Measurements from ENCODE around the gene CCDC66.

CCDC66 gene

DNA sequence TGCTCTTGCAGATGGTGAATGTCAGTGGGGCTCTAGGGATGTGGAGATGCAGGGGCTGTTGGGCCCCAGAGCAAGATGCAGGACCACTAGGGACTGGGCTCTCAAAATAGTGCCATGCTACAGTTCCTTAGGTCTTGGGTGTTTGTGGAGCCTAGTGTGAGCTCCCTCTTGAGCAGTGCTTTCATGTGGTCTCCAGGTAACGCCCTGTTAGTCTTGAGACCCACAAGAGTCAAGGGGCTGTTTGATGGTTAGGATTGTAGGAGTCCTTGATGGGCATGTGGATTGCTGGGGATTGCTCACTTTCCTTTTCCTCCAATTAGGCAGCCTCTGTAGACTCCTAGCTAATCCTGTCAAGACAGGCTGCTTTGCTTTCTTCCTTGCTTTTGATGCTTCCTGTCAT is 56.0 kb downstream of the CCDC66 start:
- Histone ChIP-seq H3K36me3 (ENCODE audit: control insufficient read depth in 2 of 2, insufficient read depth in 1 of 2, low read length in 2 of 2) (peaks cover 16 to 70% of the 10 kb centered on the region in 2 experiments), H3K4me1 (ENCODE audit: control insufficient read depth, insufficient read depth, low read length) (0 out of 2 replicates have a peak, but pooled peaks cover 2% of the 10 kb centered on the region), H3K9me3 (ENCODE audit: control insufficient read depth, insufficient read depth, low read depth, low read length) (no peaks in the 10 kb centered on the region), H3K4me3 (ENCODE audit: low read depth, low read length) (no peak overlapping the region), H3K27ac (ENCODE audit: extremely low read depth, low read depth, low read length) (no peak overlapping the region)
- CTCF ChIA-PET, result no interaction called here
- TF ChIP-seq ZNF670 (tag by site-specific recombination; IDR thresholded peaks at IDR 0.05; ENCODE audit: low read depth) (no peak), EGR2 (tag by site-specific recombination; IDR thresholded peaks at IDR 0.05; ENCODE audit: low read depth) (no peak), TRIM28 (IDR thresholded peaks at IDR 0.05; ENCODE audit: borderline replicate concordance, low read length) (no peak), ZNF585B (tag by site-specific recombination; IDR thresholded peaks at IDR 0.05) (no peak), ZNF2 (tag by site-specific recombination; IDR thresholded peaks at IDR 0.05) (no peak), ZNF747 (tag by site-specific recombination; IDR thresholded peaks at IDR 0.05) (no peak), REPIN1 (tag by site-specific recombination; IDR thresholded peaks at IDR 0.05; ENCODE audit: low read depth) (no peak)
- TF ChIP-seq, protein P1, sequence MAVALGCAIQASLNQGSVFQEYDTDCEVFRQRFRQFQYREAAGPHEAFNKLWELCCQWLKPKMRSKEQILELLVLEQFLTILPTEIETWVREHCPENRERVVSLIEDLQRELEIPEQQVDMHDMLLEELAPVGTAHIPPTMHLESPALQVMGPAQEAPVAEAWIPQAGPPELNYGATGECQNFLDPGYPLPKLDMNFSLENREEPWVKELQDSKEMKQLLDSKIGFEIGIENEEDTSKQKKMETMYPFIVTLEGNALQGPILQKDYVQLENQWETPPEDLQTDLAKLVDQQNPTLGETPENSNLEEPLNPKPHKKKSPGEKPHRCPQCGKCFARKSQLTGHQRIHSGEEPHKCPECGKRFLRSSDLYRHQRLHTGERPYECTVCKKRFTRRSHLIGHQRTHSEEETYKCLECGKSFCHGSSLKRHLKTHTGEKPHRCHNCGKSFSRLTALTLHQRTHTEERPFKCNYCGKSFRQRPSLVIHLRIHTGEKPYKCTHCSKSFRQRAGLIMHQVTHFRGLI (tag by site-specific recombination; IDR thresholded peaks at IDR 0.05), result no peak
- TF ChIP-seq, protein P2, sequence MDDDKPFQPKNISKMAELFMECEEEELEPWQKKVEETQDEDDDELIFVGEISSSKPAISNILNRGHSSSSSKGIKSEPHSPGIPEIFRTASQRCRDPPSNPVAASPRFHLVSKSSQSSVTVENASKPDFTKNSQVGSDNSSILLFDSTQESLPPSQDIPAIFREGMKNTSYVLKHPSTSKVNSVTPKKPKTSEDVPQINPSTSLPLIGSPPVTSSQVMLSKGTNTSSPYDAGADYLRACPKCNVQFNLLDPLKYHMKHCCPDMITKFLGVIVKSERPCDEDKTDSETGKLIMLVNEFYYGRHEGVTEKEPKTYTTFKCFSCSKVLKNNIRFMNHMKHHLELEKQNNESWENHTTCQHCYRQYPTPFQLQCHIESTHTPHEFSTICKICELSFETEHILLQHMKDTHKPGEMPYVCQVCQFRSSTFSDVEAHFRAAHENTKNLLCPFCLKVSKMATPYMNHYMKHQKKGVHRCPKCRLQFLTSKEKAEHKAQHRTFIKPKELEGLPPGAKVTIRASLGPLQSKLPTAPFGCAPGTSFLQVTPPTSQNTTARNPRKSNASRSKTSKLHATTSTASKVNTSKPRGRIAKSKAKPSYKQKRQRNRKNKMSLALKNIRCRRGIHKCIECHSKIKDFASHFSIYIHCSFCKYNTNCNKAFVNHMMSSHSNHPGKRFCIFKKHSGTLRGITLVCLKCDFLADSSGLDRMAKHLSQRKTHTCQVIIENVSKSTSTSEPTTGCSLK (tag by site-specific recombination; IDR thresholded peaks at IDR 0.05), result no peak
- TF ChIP-seq, protein P3, sequence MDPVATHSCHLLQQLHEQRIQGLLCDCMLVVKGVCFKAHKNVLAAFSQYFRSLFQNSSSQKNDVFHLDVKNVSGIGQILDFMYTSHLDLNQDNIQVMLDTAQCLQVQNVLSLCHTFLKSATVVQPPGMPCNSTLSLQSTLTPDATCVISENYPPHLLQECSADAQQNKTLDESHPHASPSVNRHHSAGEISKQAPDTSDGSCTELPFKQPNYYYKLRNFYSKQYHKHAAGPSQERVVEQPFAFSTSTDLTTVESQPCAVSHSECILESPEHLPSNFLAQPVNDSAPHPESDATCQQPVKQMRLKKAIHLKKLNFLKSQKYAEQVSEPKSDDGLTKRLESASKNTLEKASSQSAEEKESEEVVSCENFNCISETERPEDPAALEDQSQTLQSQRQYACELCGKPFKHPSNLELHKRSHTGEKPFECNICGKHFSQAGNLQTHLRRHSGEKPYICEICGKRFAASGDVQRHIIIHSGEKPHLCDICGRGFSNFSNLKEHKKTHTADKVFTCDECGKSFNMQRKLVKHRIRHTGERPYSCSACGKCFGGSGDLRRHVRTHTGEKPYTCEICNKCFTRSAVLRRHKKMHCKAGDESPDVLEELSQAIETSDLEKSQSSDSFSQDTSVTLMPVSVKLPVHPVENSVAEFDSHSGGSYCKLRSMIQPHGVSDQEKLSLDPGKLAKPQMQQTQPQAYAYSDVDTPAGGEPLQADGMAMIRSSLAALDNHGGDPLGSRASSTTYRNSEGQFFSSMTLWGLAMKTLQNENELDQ (tag by site-specific recombination; IDR thresholded peaks at IDR 0.05; ENCODE audit: low read depth), result no peak
- POLR2A ChIA-PET, result no interaction called here

DNA sequence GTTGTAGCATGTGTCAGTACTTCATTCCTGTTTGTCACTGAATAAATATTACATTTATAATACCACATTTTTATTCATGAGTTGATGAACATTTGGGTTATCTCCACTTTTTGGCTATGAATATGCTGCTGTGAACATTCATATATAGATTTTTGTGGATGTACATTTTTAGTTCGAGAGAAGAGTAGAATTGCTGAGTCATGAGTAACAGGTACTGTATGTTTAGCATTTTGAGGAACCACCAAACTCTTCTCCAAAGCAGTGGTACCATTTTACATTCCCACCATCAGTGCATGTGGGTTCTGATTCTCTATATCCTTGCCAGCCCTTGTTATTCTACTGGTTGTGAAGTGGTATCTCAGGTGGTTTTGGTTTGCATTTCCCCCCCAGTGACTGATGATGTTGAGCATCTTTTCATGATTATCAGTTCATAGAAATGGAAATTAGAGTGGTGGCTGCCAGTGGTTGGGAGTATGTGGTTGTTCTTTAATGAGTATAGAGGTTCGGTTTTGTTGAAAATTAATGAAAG is 59.6 kb downstream of the CCDC66 start:
- no peak overlapping the region for H3K4me3 ChIP-seq (ENCODE audit: low read depth, low read length)
- H3K36me3 ChIP-seq (ENCODE audit: control insufficient read depth in 2 of 2, insufficient read depth in 1 of 2, low read length in 2 of 2), result peaks cover 35 to 94% of the 10 kb centered on the region in 2 experiments
- TF ChIP-seq, protein P4, sequence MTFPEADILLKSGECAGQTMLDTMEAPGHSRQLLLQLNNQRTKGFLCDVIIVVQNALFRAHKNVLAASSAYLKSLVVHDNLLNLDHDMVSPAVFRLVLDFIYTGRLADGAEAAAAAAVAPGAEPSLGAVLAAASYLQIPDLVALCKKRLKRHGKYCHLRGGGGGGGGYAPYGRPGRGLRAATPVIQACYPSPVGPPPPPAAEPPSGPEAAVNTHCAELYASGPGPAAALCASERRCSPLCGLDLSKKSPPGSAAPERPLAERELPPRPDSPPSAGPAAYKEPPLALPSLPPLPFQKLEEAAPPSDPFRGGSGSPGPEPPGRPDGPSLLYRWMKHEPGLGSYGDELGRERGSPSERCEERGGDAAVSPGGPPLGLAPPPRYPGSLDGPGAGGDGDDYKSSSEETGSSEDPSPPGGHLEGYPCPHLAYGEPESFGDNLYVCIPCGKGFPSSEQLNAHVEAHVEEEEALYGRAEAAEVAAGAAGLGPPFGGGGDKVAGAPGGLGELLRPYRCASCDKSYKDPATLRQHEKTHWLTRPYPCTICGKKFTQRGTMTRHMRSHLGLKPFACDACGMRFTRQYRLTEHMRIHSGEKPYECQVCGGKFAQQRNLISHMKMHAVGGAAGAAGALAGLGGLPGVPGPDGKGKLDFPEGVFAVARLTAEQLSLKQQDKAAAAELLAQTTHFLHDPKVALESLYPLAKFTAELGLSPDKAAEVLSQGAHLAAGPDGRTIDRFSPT (tag by site-specific recombination; IDR thresholded peaks at IDR 0.05), result no peak
- TF ChIP-seq ZNF768 (tag by site-specific recombination; IDR thresholded peaks at IDR 0.05), result no peak
- no peak for TF ChIP-seq MYNN (tag by site-specific recombination; IDR thresholded peaks at IDR 0.05; ENCODE audit: borderline replicate concordance)
- no peak for TF ChIP-seq ZNF24 (tag by site-specific recombination; IDR thresholded peaks at IDR 0.05)
- no peak for TF ChIP-seq ZNF155 (tag by site-specific recombination; IDR thresholded peaks at IDR 0.05)
- no peak for TF ChIP-seq ZNF830 (tag by site-specific recombination; IDR thresholded peaks at IDR 0.05; ENCODE audit: low read depth)
- TF ChIP-seq, protein P5, sequence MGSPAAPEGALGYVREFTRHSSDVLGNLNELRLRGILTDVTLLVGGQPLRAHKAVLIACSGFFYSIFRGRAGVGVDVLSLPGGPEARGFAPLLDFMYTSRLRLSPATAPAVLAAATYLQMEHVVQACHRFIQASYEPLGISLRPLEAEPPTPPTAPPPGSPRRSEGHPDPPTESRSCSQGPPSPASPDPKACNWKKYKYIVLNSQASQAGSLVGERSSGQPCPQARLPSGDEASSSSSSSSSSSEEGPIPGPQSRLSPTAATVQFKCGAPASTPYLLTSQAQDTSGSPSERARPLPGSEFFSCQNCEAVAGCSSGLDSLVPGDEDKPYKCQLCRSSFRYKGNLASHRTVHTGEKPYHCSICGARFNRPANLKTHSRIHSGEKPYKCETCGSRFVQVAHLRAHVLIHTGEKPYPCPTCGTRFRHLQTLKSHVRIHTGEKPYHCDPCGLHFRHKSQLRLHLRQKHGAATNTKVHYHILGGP (tag by site-specific recombination; IDR thresholded peaks at IDR 0.05), result no peak
- TF ChIP-seq, protein P6, sequence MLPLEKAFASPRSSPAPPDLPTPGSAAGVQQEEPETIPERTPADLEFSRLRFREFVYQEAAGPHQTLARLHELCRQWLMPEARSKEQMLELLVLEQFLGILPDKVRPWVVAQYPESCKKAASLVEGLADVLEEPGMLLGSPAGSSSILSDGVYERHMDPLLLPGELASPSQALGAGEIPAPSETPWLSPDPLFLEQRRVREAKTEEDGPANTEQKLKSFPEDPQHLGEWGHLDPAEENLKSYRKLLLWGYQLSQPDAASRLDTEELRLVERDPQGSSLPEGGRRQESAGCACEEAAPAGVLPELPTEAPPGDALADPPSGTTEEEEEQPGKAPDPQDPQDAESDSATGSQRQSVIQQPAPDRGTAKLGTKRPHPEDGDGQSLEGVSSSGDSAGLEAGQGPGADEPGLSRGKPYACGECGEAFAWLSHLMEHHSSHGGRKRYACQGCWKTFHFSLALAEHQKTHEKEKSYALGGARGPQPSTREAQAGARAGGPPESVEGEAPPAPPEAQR (tag by site-specific recombination; IDR thresholded peaks at IDR 0.05), result no peak
- TF ChIP-seq KLF8 (tag by site-specific recombination; IDR thresholded peaks at IDR 0.05), result no peak
- TF ChIP-seq MEIS1 (CRISPR knock-in tag; IDR thresholded peaks at IDR 0.05; ENCODE audit: borderline replicate concordance), result no peak
- H3K9me3 ChIP-seq (ENCODE audit: control insufficient read depth, insufficient read depth, low read depth, low read length), result no peaks in the 10 kb centered on the region
- no peak overlapping the region for H3K27ac ChIP-seq (ENCODE audit: extremely low read depth, low read depth, low read length)
- no peaks in the 10 kb centered on the region for H3K4me1 ChIP-seq (ENCODE audit: control insufficient read depth, insufficient read depth, low read length)
- ChIA-PET CTCF (no interaction called here), POLR2A (no interaction called here)

All from HEK293 (cell line).